ENCODE data around the gene PCCA.
"Not testable (repeated sequence)": the region's sequence is repeated elsewhere in the genome, so short reads cannot be mapped to it uniquely, and the experiment has no call there.

The PCCA gene

GRCh38 chr13:100097821-100098220, 8.9 kb downstream of the PCCA start:
- no peak for DNase-seq

GRCh38 chr13:100098445-100099116, 9.7 kb downstream of the PCCA start:
- DNase-seq = no peak

DNA sequence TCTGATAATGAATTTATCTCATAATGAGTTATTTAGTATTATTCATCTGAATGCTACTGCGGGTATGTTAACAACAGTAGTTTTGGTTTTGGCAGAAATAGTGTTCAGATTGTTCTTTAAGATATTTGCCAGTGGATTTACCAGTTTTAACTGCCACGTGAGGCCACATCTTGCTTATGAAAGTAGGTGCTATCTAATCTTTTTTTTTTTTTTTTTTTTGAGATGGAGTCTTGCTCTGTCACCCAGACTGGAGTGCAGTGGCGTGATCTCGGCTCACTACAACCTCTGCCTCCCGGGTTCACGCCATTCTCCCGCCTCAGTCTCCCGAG, 10.2 kb downstream of the PCCA start:
- DNase-seq = not testable (repeated sequence)

DNA sequence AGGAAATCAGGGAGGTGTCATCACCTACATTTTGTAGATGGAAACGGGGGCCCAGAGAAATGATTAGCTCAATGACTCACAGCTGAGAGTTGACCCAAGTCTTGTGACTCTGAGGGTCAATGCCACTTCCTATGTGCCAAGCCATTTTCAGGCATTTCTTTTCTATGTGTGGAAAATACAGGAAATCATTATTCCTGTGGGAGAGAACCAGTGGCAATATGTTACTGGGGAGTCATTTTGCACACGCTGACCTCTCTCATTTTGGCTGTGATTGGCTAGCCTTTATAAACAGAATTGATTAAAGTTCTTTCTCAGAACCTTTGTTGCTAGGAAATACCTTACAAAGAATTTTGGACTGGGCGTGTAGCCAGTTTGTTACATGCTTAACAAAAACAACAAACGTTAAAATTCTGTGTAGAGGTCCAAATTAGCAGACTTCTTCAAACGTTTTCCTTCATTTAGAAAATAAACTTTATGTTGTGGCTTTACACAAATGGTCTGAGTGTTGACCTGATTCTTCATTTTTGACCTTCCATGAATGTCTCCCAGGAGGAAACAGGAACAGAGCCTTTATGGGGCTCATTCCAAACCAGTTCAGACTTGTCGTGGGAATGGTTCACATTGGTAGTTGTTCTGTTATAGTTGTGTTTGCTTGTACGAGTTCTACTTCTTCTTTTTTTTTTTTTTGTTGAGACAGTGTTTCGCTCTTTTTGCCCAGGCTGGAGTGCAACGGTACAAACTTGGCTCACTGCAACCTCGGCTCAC, 11.4 kb downstream of the PCCA start:
- DNase-seq = peak; percentile 38

GRCh38 chr13:100102042-100102441, 13.1 kb downstream of the PCCA start:
- DNase-seq = no peak

DNA sequence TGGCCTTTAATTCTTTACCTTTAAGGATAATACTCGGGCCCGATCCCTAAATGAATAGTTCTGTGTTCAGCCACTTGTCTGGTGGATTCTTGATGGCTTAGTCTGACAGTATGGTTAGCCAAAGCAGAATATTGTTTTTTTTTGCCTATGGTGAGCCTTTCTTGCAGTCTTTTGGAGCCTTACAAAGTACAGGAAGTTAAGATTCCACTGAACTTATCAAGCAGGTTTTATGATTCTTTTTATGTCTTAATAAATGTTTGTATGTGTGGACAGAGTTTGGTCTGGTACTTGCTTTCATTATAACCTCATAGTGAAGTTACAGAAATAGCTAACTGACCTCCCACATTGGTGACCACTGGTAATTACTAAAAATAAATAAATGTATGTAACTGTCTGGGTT, 17.1 kb downstream of the PCCA start:
- no peak for DNase-seq

DNA sequence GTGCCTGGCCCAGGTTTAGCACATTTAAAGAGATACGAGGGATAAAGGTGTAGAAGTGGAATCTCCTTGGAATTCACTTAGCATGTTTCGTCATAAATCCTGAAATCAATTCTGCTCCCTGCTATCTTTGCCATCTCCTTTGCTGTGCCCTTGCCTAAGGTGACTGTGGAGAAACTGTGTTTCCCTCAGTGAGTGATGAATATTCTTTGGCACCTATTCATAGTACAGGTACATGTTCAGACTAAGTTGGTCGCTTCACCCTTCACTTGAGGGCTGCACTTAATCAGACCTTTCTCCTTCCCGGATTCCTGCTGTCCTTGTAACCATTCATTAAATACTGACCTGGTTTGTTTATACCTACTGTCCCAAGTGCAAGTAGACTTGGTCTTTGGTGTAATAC, 17.8 kb downstream of the PCCA start:
- DNase-seq = no peak

- DNase-seq = no peak
These were observed 20.1 kb downstream of the PCCA start for GRCh38 chr13:100108913-100109507.

DNA sequence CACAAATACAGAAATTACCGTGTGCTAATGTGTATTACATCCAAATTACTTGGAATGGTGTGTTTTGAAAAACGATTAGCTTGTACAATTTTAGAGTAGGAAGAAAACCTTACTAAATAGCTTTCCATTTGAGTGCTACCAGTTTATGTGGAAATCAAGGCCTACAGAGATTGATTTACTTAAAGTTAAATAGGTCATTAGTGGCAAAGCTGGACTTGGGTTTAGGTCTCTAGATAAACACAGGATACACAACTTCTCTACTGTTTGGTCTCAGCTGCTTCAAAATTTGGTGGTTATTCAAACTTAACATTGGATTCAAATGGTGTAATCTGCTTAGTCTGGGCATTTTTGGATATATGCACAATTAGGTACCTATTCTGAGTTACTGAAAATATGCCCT, 21.4 kb downstream of the PCCA start:
- DNase-seq = no peak

DNA sequence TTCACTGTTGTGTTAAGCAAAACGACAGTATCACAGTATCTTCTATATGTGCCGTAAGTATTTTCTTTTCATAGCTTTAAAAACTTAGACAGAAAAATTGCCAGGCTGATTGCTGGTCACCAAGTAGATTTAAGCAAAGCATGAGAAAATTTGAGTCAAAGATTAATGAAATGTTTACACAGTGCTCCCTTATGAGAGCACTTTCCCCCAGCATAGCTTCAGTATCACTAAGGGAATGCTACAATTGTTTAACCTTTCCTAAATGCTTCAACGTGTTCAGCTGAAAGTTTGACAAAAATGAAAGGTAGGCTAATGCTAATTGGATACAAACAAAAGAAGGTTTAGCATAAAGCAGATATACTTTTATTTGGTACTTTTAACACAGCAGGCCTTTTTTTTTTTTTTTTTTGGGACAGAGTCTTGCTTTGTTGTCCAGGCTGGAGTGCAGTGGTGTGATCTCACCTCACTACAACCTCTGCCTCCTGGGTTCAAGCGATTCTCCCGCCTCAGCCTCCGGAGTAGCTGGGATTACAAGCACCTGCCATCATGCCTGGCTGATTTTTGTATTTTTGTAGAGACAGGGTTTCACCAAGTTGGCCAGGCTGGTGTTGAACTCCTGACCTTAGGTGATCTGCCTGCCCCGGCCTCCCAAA, 23.4 kb downstream of the PCCA start:
- no peak for DNase-seq

DNA sequence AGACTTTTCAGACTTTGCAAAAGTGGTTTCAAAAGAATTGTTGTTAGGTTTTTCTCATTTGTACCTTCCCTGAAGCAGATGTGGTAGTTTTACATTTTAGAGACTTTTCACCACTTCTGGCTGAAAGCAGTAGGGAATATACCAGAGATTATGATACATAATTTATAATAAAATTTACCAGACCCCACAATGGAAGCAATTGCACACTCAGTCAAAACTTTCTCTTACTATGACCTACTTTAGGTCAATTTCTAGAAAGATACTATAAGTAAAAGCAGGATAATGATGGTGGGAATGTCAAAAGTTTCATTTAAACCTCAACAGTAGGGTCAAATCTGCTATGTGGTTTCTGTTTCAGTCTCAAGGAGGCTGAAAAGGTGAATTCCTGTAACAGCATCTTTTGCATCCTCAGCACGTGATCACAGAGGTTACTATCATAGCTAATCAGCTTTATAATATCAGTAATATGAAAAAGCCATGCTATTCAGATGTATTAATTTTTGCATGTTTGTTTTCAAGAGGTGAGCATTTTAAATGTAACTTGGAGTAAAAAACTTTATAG, 26.9 kb downstream of the PCCA start:
- no peak for DNase-seq

DNA sequence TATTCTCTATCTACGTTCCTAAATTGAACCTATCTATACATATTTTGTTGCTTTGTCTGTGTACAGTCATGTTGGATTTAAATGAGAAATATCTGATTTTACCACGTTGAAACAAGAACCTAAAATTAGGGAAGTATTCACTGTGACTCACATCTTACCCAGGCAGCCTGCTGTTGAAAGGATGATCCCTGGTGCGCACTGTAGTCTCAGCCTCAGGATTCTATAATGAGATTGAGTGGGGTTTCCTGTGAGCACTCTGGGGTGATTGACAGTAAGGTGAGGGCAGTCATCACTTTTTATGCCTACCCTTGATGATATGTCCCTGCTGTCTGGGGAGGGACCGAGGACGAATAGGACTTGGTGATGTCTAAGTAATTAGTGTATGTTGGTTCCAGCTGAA, 35.4 kb downstream of the PCCA start:
- DNase-seq = peak; percentile 28

GRCh38 chr13:100125946-100126345, 37.1 kb downstream of the PCCA start:
- DNase-seq = no peak

GRCh38 chr13:100128373-100128772, 39.5 kb downstream of the PCCA start:
- DNase-seq = peak; percentile 51

GRCh38 chr13:100128838-100129237, 39.9 kb downstream of the PCCA start:
- no peak for DNase-seq

- no peak for DNase-seq
These were observed 40.7 kb downstream of the PCCA start for GRCh38 chr13:100129605-100130004.

- no peak for DNase-seq
These were observed 41.2 kb downstream of the PCCA start for GRCh38 chr13:100130092-100130491.

DNA sequence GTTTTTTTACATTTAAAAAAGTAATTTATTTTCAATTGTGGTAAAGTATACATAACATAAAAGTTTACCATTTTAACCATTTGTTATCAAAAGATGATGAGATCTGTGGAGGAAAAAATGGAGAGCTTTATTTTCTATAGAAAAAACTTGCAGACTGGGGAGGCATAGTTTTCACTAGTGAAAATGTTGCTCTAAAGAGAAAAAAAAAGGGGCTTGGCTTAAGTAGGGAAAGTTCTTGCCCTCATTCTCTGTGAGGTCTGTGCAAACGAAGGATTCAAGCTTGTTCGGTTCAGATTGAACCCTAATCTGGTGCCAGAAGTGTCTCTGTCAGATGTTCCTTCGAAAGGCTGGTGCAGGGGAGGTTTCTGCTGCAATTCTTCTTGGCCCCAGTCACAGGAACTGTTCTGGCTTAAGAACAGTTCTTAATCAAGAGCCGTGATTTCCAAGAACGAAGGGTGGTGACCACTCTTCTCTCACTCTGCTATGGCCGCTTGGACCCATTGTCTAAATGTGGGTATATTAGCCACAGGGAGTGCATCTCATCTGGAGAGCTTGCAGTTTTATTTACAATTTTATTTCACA, 42.1 kb downstream of the PCCA start:
- no peak for DNase-seq

GRCh38 chr13:100131863-100132574, 43.1 kb downstream of the PCCA start:
- peak; percentile 92 for DNase-seq

GRCh38 chr13:100138859-100139491, 50.1 kb downstream of the PCCA start:
- DNase-seq = peak; percentile 11

GRCh38 chr13:100139817-100140216, 50.9 kb downstream of the PCCA start:
- peak; percentile 77 for DNase-seq

- DNase-seq = no peak
These were observed 51.5 kb downstream of the PCCA start for GRCh38 chr13:100140441-100140840.

All from fibroblast of skin of right quadriceps (primary cell).